CD4-positive, alpha-beta T cell treated with Interleukin-15 for 1 hour (primary cell): ENCODE measurements around the gene SENP5.

Source experiments
- DNase-seq: peaks from one replicate; pipeline ENCODE4 v3.0.0-alpha.2; 2020

SENP5 gene

DNA sequence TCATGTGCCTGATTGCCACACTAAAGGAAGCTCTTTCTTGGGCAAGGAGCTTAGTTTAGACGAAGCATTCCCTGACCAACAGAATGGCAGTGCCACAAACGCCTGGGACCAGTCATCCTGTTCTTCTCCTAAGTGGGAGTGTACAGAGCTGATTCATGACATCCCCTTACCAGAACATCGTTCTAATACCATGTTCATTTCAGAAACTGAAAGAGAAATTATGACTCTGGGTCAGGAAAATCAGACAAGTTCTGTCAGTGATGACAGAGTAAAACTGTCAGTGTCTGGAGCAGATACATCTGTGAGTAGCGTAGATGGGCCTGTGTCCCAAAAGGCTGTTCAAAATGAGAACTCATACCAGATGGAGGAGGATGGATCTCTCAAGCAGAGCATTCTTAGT lies 18.4 kb downstream of the SENP5 start:
- DNase-seq, result no peak

DNA sequence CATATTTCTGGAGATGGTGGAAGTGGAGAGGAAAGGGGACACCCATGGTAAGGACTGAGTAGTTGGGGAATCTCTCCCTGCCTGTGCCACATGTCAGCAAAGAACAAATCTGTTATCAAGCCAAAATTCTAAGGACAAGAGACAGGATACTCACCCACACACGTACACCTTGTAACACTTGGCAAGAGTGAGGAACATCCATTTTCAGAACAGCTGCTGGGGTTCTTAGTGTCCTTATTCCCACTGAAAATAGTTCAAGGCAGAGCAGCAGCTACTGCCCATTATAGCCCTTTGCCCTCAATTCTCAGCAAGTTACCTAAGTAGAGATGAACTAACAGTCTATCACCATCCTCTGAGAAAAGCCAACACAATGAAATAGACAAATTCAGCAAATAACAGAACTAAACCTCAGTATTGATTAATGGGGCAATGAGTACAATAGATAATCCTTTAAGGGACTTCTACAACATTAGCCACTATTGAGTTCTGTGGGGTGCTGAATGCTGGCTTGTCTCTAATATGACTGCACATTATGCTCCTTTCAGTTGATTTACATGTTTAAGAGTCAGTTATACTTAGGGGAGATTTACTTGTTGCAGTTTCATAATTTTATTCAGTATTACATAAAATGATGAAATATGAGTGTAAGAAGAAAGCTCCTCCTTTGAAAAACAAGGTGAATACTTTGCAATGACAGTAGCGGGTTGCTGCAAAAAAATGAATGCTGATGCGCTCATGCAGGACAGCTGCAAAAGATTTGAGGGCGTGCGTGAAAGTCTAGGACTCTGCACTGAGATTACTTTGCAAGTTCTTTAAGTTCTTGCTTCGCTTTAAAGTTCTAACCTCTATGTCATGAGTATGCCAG lies 22.4 kb downstream of the SENP5 start:
- DNase-seq, result no peak

GRCh38 chr3:196894557-196895295 lies 27.0 kb downstream of the SENP5 start:
- DNase-seq, result no peak

DNA sequence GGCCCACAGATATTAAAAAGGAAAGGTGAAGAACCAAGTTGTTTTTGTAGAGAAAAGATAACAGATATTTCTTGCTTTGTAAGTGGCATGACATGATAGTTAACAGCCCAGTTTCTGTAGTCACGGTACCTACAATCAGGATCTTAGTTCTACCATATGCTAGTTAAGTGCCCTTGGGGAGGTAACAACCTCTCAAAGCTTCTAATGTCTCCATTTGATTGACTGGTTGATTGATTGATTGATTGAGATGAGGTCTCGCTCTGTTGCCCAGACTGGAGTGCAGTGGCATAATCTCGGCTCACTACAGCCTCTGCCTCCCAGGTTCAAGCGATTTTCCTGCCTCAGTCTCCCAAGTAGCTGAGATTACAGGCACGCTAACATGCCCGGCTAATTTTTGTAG lies 28.5 kb downstream of the SENP5 start:
- no peak for DNase-seq

- DNase-seq, result no peak
Measured at GRCh38 chr3:196901768-196902167, 34.0 kb downstream of the SENP5 start.

DNA sequence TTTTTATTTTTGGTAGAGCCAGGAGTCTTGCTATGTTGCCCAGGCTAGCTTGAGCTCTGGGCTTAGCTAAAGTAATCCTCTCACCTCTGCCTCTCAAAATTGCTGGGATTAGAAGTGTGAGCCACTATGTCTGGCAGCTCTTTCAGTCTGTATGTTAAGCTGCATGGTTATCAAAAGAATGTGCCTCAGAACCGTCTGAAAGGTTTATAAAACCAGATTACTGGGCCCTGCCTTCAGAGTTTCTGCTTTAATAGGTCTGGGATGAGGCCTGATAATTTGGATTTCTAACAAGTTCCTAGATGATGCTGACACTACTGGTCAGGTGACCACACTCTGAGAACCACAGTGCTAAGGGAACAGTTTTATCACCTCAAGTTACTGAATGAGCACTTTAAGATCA lies 34.6 kb downstream of the SENP5 start:
- no peak for DNase-seq

GRCh38 chr3:196903740-196904139 lies 36.0 kb downstream of the SENP5 start:
- DNase-seq, result no peak

- DNase-seq, result no peak
Measured at GRCh38 chr3:196914866-196915265, 47.1 kb downstream of the SENP5 start.

DNA sequence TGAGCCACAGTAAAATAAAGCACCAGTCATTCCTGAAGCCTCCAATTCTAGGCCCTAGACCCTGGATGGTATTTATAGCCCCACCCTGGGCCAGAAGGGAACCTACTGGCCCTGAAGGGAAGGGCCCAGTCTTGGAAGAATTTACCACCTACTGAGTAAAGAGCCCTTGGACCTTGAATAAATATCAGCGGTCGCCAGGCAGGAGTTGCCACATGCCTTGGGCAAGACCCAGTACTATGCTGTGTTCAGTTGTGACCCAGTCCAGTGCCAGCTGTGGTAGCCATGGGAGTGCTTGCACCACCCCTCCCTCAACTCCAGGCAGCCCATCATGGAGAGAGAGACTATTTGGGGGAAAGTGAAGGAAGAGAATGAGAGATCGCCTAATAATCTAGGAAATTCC lies 47.7 kb downstream of the SENP5 start:
- DNase-seq, result no peak

DNA sequence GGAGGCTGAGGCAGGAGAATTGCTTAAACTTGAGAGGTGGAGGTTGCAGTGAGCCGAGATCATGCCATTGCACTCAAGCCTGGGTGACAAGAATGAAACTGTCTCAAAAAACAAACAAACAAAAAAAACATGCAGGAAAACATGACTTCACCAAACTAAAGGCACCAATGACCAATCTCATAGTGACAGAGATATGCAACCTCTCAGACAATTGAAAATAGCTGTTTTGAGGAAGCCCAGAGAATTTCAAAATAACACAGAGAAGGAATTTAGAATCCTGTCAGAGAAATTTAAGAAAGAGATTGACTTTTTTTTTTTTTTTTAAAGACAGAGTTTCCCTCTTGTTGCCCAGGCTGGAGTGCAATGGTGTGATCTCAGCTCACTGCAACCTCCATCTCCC lies 48.5 kb downstream of the SENP5 start:
- DNase-seq, result no peak

DNA sequence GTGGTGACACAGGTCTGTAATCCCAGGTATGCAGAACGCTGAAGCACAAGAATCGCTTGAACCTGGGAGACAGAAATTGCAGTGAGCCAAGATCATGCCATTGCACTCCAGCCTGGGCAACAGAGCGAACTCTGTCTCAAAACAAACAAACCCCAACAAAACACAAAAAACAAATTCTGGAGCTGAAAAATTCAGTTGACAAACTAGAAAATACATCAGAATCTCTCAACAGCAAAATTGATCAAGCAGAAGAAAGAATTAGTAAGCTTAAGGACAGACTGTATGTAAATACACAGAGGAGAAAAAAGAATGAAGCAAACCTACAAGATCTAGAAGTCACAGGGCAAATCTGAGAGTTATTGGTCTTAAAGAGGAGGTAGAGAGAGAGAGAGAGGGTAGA lies 49.3 kb downstream of the SENP5 start:
- no peak for DNase-seq

- DNase-seq, result no peak
Measured at GRCh38 chr3:196918968-196919367, 51.2 kb downstream of the SENP5 start.

DNA sequence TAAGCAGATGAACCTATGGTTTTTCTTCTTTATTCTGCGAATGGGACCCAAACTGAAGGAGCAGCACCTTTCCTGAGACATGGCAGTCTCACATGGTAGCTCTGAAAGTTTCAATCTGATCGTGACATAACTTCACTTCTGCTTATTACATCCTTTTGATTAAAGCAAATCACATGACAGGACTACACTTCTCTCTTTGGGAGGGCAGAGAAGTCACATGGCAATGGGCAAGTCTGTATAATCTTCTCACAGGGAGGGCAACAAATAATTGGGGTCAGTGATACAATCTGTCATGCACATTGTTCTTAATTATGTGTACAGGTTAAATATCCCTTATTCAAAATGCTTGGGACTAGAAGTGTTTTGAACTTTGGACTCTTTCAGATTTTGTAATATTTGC lies 53.0 kb downstream of the SENP5 start:
- DNase-seq, result no peak

GRCh38 chr3:196927571-196928453 lies 60.1 kb downstream of the SENP5 start:
- no peak for DNase-seq

GRCh38 chr3:196931157-196931556 lies 63.4 kb downstream of the SENP5 start:
- no peak for DNase-seq

DNA sequence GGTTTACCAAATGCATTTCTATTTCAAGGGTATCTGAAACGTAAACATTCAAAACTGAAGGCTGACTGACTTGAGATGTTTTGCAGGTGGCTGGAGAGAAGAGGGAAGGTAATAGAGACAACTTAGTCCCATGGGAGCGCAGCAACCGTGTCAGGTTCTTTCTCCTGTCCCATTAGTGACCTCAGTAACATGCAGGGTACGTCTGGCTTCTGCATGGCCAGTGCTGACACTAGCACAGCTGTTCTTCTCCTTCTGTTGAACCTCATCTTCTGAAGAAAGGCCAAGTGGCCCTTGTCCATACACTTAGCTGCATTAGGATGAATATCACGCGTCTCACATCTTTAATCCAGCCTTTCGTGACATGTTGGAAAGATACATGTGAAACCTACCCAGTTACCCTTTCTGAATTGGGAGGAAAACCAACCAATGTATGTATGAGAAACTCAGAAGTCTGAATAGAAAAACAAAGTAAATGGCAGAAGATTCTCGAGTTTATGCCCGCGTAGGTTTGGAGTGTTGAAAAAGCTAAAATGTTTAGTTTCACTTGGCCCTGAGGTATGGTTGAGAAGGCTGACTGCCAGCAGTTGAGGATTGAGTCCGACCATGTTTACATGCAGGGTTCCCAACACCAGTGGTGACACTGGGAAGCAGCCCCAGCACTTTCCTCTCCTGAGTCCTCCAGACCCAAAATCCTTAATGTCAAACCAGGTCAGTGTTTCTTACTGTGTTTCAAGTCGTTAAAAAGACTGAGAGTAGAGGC lies 64.3 kb downstream of the SENP5 start:
- peak; percentile 30 for DNase-seq

GRCh38 chr3:196932600-196932999 lies 64.9 kb downstream of the SENP5 start:
- DNase-seq, result no peak

GRCh38 chr3:196936288-196936687 lies 68.6 kb downstream of the SENP5 start:
- DNase-seq, result no peak

DNA sequence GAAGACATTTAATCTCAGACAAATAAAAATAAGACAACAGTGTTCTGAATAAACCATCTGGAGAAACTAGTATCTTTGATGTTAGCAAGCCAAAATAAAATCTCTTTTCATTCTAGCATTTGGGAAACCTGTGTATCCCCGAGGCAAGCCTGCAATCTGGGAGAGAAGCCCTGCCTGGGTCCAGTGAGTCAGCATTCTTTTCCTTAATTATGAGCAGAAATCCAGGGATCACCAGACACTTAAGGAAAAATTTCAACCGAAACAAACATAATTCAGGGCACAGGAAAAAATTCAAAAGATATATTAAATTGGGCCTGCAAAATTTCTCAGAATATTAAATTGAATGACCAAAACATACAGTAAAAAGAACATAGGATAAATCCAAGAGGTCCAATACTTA lies 70.4 kb downstream of the SENP5 start:
- DNase-seq, result no peak

- DNase-seq, result no peak
Measured at GRCh38 chr3:196938576-196938975, 70.9 kb downstream of the SENP5 start.

DNA sequence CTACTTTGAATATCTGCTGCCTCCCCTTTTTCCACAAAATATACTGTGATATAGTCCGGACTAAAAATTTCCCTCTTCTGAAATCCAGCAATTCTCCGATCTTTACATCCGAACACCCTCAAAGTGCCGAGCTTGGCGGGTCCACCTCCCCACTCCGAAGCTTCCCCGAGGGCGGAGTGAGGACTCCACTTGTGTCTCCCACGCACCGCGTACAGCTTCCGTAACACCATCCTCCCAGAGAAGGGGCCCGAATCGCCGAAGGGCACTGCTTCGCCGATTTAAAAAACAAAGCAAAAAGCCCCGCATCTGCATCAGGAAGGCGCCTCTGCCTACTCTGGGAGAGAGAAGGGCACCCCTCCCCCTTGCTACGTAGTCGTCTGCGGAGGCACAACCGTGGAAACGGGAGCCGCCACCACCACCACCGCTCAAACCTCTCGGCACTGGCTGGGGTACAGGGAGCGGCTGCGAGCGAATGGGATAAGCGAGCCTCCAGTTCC lies 74.1 kb downstream of the SENP5 start:
- DNase-seq, result peak; percentile 54

GRCh38 chr3:196942226-196942914 lies 74.7 kb downstream of the SENP5 start, which contains the start of gene NCBP2:
Gene NCBP2, minus strand, starts transcription at chr3:196942528. Its CDS starts 25 bp downstream, at chr3:196942503.
- peak; percentile 98 for DNase-seq
